ENCODE results near the gene FAF1.
"Not testable (repeated sequence)": the region's sequence is repeated elsewhere in the genome, so short reads cannot be mapped to it uniquely, and the experiment has no call there.

The FAF1 gene

GRCh38 chr1:50775740-50776139 is 184.3 kb downstream of the FAF1 start:
- no peak overlapping the region for H4K12ac ChIP-seq (ENCODE audit: low read depth, low read length)
- no peak overlapping the region for H3K23ac ChIP-seq (ENCODE audit: low read length)
- H3K4me2 ChIP-seq (ENCODE audit: low read length), result no peak overlapping the region
- no peak overlapping the region for H2AFZ ChIP-seq (ENCODE audit: insufficient read depth, low read length, poor library complexity)
- no peaks in the 10 kb centered on the region for H3K79me1 ChIP-seq (ENCODE audit: low read length)
- H3K14ac ChIP-seq (ENCODE audit: low read length), result no peak overlapping the region
- H3K4ac ChIP-seq (ENCODE audit: low read depth, low read length), result no peak overlapping the region
- no peak overlapping the region for H2BK5ac ChIP-seq (ENCODE audit: low read depth, low read length, poor library complexity)
- H3K4me3 ChIP-seq (ENCODE audit: low read depth, low read length), result no peak overlapping the region
- H2BK12ac ChIP-seq (ENCODE audit: low read length), result no peak overlapping the region
- no peak overlapping the region for H3K27ac ChIP-seq (ENCODE audit: low read depth, low read length)
- WGBS (ENCODE audit: extremely low coverage, insufficient coverage, insufficient read length), result no CpG with 5 or more reads among the region's 1 CpG
- no peaks in the 10 kb centered on the region for H3K9me3 ChIP-seq (ENCODE audit: insufficient read depth, low read depth, low read length)
- H3K27me3 ChIP-seq (ENCODE audit: insufficient read depth, low read length), result no peaks in the 10 kb centered on the region
- H3K36me3 ChIP-seq (ENCODE audit: control insufficient read depth in 1 of 2, insufficient read depth in 2 of 2, low read length in 2 of 2), result peaks cover 2 to 3% of the 10 kb centered on the region in 2 experiments
- no peak overlapping the region for H4K8ac ChIP-seq (ENCODE audit: low read depth, low read length)
- H2BK120ac ChIP-seq (ENCODE audit: insufficient read depth, low read length, poor library complexity), result no peak overlapping the region
- H3K18ac ChIP-seq (ENCODE audit: low read length), result no peak overlapping the region
- DNase-seq, result no peak
- H4K91ac ChIP-seq (ENCODE audit: low read depth, low read length), result no peak overlapping the region
- no peaks in the 10 kb centered on the region for H3K4me1 ChIP-seq (ENCODE audit: control insufficient read depth in 1 of 2, insufficient read depth in 2 of 2, low read length in 2 of 2)
- H3K9ac ChIP-seq (ENCODE audit: low read length), result no peak overlapping the region
- H2AK5ac ChIP-seq (ENCODE audit: low read length), result no peak overlapping the region
- H3K79me2 ChIP-seq (ENCODE audit: control insufficient read depth, insufficient read depth, low read length, poor library complexity), result no peaks in the 10 kb centered on the region

GRCh38 chr1:50774759-50775351 is 185.2 kb downstream of the FAF1 start:
- WGBS (ENCODE audit: extremely low coverage, insufficient coverage, insufficient read length), result no CpG with 5 or more reads among the region's 2 CpGs
- no peaks in the 10 kb centered on the region for H3K79me2 ChIP-seq (ENCODE audit: control insufficient read depth, insufficient read depth, low read length, poor library complexity)

GRCh38 chr1:50766688-50767087 is 193.4 kb downstream of the FAF1 start:
- H3K4me1 ChIP-seq (ENCODE audit: control insufficient read depth in 1 of 2, insufficient read depth in 2 of 2, low read length in 2 of 2), result no peaks in the 10 kb centered on the region
- no peak overlapping the region for H3K18ac ChIP-seq (ENCODE audit: low read length)
- H3K14ac ChIP-seq (ENCODE audit: low read length), result no peak overlapping the region
- no peaks in the 10 kb centered on the region for H3K36me3 ChIP-seq (ENCODE audit: control insufficient read depth in 1 of 2, insufficient read depth in 2 of 2, low read length in 2 of 2)
- no peak overlapping the region for H2BK12ac ChIP-seq (ENCODE audit: low read length)
- no peak overlapping the region for H2BK5ac ChIP-seq (ENCODE audit: low read depth, low read length, poor library complexity)
- H3K9ac ChIP-seq (ENCODE audit: low read length), result no peak overlapping the region
- H3K79me1 ChIP-seq (ENCODE audit: low read length), result no peaks in the 10 kb centered on the region
- H4K8ac ChIP-seq (ENCODE audit: low read depth, low read length), result no peak overlapping the region
- H2AFZ ChIP-seq (ENCODE audit: insufficient read depth, low read length, poor library complexity), result no peak overlapping the region
- no peak overlapping the region for H4K12ac ChIP-seq (ENCODE audit: low read depth, low read length)
- H3K4me2 ChIP-seq (ENCODE audit: low read length), result no peak overlapping the region
- H2BK120ac ChIP-seq (ENCODE audit: insufficient read depth, low read length, poor library complexity), result no peak overlapping the region
- no peaks in the 10 kb centered on the region for H3K27me3 ChIP-seq (ENCODE audit: insufficient read depth, low read length)
- no peaks in the 10 kb centered on the region for H3K9me3 ChIP-seq (ENCODE audit: insufficient read depth, low read depth, low read length)
- no peak overlapping the region for H3K4me3 ChIP-seq (ENCODE audit: low read depth, low read length)
- H2AK5ac ChIP-seq (ENCODE audit: low read length), result no peak overlapping the region
- no peak overlapping the region for H3K4ac ChIP-seq (ENCODE audit: low read depth, low read length)
- no peak overlapping the region for H3K27ac ChIP-seq (ENCODE audit: low read depth, low read length)
- no peak for DNase-seq
- H4K91ac ChIP-seq (ENCODE audit: low read depth, low read length), result no peak overlapping the region
- H3K79me2 ChIP-seq (ENCODE audit: control insufficient read depth, insufficient read depth, low read length, poor library complexity), result no peaks in the 10 kb centered on the region
- no peak overlapping the region for H3K23ac ChIP-seq (ENCODE audit: low read length)

More at GRCh38 chr1:50774759-50775351, 185.2 kb downstream of the FAF1 start:
- Histone ChIP-seq H3K14ac (ENCODE audit: low read length) (no peak overlapping the region), H3K4me1 (ENCODE audit: control insufficient read depth in 1 of 2, insufficient read depth in 2 of 2, low read length in 2 of 2) (no peaks in the 10 kb centered on the region), H3K27ac (ENCODE audit: low read depth, low read length) (no peak overlapping the region), H3K9ac (ENCODE audit: low read length) (no peak overlapping the region), H3K4ac (ENCODE audit: low read depth, low read length) (no peak overlapping the region), H3K4me3 (ENCODE audit: low read depth, low read length) (no peak overlapping the region), H3K79me1 (ENCODE audit: low read length) (no peaks in the 10 kb centered on the region), H3K27me3 (ENCODE audit: insufficient read depth, low read length) (no peaks in the 10 kb centered on the region), H4K12ac (ENCODE audit: low read depth, low read length) (no peak overlapping the region), H4K8ac (ENCODE audit: low read depth, low read length) (no peak overlapping the region), H2BK5ac (ENCODE audit: low read depth, low read length, poor library complexity) (no peak overlapping the region), H3K36me3 (ENCODE audit: control insufficient read depth in 1 of 2, insufficient read depth in 2 of 2, low read length in 2 of 2) (no peaks in the 10 kb centered on the region), H3K18ac (ENCODE audit: low read length) (no peak overlapping the region), H2AFZ (ENCODE audit: insufficient read depth, low read length, poor library complexity) (no peak overlapping the region), H2BK12ac (ENCODE audit: low read length) (no peak overlapping the region), H3K4me2 (ENCODE audit: low read length) (no peak overlapping the region), H2BK120ac (ENCODE audit: insufficient read depth, low read length, poor library complexity) (no peak overlapping the region), H4K91ac (ENCODE audit: low read depth, low read length) (no peak overlapping the region), H3K9me3 (ENCODE audit: insufficient read depth, low read depth, low read length) (no peaks in the 10 kb centered on the region), H3K23ac (ENCODE audit: low read length) (no peak overlapping the region), H2AK5ac (ENCODE audit: low read length) (no peak overlapping the region)
- peak; percentile 19 to 78 for DNase-seq

DNA sequence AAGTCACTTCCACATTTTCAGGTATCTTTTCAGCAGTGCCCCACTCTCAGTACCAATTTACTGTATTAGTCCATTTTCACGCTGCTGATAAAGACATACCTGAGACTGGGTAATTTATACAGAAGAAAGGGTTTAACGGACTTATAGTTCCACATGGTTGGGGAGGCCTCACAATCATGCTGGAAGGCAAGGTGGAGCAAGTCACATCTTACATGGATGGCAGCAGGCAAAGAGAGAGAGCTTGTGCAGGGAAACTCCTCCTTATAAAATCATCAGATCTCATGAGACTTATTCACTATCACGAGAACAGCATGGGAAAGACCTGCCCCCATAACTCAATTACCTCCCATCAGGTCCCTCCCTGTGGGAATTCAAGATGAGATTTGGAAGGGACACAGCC is 203.5 kb downstream of the FAF1 start:
- not testable (repeated sequence) for H3K79me2 ChIP-seq (ENCODE audit: control insufficient read depth, insufficient read depth, low read length, poor library complexity); H3K4me3 ChIP-seq (ENCODE audit: low read depth, low read length); H2BK12ac ChIP-seq (ENCODE audit: low read length); H2AK5ac ChIP-seq (ENCODE audit: low read length); H3K18ac ChIP-seq (ENCODE audit: low read length); H3K36me3 ChIP-seq (ENCODE audit: control insufficient read depth in 1 of 2, insufficient read depth in 2 of 2, low read length in 2 of 2); H4K91ac ChIP-seq (ENCODE audit: low read depth, low read length); H3K9ac ChIP-seq (ENCODE audit: low read length); H3K4me1 ChIP-seq (ENCODE audit: control insufficient read depth in 1 of 2, insufficient read depth in 2 of 2, low read length in 2 of 2); DNase-seq; H3K79me1 ChIP-seq (ENCODE audit: low read length); H3K27ac ChIP-seq (ENCODE audit: low read depth, low read length); H3K14ac ChIP-seq (ENCODE audit: low read length); H3K27me3 ChIP-seq (ENCODE audit: insufficient read depth, low read length); H4K8ac ChIP-seq (ENCODE audit: low read depth, low read length); H3K9me3 ChIP-seq (ENCODE audit: insufficient read depth, low read depth, low read length); H4K12ac ChIP-seq (ENCODE audit: low read depth, low read length); H2AFZ ChIP-seq (ENCODE audit: insufficient read depth, low read length, poor library complexity); H2BK120ac ChIP-seq (ENCODE audit: insufficient read depth, low read length, poor library complexity); H3K4me2 ChIP-seq (ENCODE audit: low read length); H3K23ac ChIP-seq (ENCODE audit: low read length); H2BK5ac ChIP-seq (ENCODE audit: low read depth, low read length, poor library complexity); H3K4ac ChIP-seq (ENCODE audit: low read depth, low read length)
- no CpG with 5 or more reads among the region's 3 CpGs for WGBS (ENCODE audit: extremely low coverage, insufficient coverage, insufficient read length)
